GM21528 (cell line): ENCODE measurements around the gene C19orf85.

Source experiments
- ATAC-seq: cut with Tn5 transposase; IDR thresholded peaks from one replicate; pipeline ENCODE4 v1.9.1; 2021; ENCODE audit warnings: mild to moderate bottlenecking, moderate library complexity; ENCODE audit not compliant: unreplicated experiment, low FRiP score

The C19orf85 gene

DNA sequence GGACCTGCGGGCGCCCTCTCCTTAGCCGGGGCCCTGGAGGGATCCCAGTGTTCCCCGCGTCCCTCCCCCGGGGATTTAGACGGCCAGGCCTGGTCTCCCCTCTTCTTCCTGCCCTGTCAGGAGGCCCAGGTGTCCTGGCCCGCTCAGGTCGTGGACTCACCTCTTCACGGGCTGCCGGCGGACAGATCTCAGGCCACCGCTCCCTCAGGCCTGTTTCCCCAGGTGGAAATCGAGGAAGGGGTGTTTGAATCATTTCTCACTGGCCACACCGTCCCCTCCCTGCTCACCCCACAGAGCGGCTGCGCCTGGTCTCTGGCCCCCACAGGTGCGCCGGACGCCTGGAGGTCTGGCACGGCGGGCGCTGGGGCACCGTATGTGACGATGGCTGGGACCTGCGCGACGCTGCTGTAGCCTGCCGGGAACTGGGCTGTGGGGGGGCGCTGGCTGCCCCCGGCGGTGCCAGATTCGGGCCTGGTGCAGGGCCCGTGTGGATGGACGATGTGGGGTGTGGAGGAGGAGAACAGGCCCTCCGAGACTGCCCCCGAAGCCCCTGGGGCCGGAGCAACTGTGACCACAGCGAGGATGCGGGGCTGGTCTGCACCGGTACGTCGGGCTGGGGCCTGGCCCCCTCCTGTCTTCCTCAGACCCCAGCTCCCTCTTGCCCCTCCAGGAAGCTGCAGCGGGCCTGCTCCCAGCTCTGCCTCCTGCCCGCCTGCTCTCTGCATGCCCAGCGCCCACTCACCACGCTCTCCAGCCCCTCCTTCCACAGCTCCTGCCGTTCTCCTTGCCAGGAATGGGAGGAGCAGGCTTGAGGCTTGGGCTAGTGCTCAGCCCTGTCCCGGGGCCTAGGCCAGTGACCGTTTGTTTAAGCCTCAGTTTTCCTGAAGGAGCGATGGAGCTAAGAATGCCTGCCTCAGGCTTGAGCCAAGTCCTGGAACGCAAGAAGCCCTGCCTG, 26.2 kb upstream of the C19orf85 start:
- no peak for ATAC-seq

DNA sequence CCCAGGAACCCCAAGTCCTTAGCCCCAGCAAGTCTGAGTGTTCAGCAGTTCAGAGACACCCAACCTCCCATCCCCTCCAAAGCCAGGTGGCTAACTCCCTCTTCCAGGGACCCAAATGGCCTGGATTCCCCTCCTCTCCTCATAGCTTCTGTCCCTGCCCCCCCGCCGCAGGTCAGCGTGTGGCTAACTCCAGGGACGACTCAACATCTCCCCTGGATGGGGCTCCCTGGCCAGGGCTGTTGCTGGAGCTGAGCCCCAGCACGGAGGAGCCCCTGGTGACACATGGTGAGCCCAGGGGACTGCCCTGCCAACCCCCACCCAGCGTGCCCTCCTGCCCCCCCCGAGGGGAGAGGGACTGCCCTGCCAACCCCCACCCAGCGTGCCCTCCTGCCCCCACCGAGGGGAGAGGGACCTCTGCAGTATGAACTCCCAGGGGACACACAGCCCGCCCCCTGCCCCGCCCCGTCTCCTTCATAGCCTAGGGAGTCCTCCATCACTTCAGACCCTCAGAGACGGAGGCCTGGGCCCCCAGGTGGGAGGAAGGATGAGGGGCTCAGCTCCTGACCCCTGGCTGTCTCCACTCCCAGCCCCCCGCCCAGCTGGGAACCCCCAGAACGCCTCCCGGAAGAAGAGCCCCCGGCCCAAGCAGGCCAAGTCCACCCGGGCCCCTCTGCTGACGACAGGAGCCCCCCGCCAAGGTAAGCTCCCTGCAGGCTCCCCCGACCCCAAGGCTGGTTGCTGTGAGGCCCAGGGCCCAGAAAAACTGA, 25.3 kb upstream of the C19orf85 start:
- ATAC-seq: no peak

DNA sequence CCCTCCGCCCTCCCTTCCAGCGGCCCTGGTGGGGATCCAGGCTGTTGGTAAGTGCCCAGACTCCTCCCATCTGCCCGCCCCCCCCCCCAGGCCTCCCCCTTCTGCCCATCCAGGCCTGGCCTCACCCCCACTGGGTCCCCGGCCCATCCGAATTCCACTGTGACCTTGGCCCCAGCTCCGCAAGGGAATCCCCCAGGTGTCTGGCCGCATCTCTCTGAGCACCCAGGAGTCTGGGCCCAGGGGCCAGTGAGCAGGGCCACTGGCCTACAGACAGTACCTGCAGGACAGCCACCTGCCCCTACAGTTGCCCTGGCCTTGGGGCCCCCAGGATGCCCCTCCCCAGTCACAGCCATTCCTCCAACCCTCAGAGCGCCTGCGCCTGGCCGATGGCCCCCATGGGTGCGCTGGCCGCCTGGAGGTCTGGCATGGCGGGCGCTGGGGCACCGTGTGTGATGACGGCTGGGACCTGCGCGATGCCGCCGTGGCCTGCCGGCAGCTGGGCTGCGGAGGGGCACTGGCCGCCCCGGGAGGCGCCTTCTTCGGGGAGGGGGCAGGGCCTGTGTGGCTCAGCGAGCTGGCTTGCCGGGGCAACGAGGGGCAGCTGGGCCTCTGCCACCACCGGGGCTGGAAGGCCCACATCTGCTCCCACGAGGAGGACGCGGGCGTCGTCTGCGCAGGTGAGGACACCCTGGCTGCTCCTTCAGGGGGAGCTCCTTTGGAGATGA, 24.6 kb upstream of the C19orf85 start:
- ATAC-seq: no peak

GRCh38 chr19:55487924-55488687, 23.6 kb upstream of the C19orf85 start, which contains the start of gene SSC5D:
SSC5D (plus strand) TSS chr19:55488436; CDS start chr19:55488590, 154 bp downstream.
- ATAC-seq: no peak

- ATAC-seq: no peak
Measured at GRCh38 chr19:55486971-55487923, 22.7 kb upstream of the C19orf85 start.

DNA sequence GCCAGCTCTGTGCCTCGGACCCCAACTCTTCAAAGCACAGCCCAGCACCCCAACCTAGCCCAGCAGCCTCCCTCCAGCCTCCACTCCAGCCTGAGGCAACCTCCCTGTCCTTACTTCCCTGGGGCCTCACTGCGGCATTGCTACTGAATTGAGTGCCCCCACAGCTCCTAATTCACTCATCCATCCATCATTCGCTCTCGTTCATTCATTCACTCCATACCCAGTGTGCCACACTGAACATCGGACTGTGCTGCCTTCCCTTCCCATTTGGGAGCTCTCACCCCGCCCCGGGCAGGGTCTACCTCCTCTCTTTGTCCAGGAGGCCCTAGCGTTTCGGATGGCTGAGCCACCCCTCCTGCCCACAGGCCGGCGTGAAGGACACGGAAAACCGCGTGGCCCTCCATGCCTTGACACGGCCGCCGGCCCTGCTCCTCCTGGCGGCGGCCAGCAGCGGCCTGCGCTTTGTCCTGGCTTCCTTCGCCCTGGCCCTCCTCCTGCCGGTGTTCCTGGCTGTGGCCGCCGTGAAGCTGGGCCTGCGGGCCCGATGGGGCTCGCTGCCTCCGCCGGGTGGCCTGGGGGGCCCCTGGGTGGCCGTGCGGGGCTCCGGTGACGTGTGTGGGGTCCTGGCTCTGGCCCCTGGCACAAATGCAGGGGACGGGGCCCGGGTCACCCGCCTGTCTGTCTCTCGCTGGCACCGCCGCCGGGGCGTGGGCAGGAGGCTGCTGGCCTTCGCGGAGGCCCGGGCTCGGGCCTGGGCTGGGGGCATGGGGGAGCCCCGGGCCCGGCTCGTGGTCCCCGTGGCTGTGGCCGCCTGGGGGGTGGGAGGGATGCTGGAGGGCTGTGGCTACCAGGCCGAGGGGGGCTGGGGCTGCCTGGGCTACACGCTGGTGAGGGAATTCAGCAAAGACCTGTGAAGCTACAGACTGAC, 21.8 kb upstream of the C19orf85 start:
- no peak for ATAC-seq

DNA sequence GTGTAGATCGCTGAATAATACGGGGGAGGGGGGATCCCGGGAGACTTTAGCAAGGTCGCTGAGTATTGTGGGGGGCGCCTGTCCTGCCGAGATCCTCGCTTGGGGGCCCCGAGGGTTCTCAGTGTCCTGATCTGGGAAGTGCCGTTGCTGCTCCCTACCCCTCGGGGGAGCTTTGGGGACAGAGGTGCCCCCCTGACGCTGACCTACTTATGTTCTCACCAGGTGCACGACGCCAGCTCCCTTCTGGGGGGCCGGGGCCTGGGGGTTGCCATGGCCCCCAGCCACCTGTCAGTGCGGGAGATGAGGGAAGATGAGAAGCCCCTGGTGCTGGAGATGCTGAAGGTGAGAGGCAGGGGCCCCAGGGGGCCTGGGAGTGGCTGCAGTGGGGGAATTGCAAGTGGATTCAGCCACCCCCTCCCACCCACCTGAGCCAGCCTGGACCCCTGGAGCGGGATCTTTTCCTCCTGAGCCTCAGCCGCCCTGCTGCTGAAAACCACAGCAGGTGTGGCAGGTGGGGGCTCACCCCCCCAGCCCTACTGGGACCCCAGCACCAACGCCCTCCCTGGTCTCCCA, 21.0 kb upstream of the C19orf85 start:
- ATAC-seq: no peak

GRCh38 chr19:55484593-55485438, 20.3 kb upstream of the C19orf85 start, which contains the start of gene NAT14:
NAT14 (plus strand) TSS chr19:55485188; CDS start chr19:55485709, 521 bp downstream.
- no peak for ATAC-seq

- no peak for ATAC-seq
Measured at GRCh38 chr19:55483706-55484592, 19.4 kb upstream of the C19orf85 start.

- ATAC-seq: no peak
Measured at GRCh38 chr19:55482967-55483705, 18.6 kb upstream of the C19orf85 start.

- no peak for ATAC-seq
Measured at GRCh38 chr19:55482156-55482961, 17.8 kb upstream of the C19orf85 start.

DNA sequence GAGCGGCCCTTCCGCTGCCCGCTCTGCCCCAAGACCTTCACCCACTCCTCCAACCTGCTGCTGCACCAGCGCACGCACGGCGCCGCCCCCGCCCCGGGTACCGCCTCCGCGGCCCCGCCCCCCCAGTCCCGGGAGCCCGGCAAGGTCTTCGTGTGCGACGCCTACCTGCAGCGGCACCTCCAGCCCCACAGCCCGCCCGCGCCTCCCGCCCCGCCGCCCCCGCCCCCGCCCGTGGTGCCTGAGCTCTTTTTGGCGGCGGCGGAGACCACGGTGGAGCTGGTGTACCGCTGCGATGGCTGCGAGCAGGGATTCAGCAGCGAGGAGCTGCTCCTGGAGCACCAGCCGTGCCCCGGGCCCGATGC, 17.2 kb upstream of the C19orf85 start:
- no peak for ATAC-seq

DNA sequence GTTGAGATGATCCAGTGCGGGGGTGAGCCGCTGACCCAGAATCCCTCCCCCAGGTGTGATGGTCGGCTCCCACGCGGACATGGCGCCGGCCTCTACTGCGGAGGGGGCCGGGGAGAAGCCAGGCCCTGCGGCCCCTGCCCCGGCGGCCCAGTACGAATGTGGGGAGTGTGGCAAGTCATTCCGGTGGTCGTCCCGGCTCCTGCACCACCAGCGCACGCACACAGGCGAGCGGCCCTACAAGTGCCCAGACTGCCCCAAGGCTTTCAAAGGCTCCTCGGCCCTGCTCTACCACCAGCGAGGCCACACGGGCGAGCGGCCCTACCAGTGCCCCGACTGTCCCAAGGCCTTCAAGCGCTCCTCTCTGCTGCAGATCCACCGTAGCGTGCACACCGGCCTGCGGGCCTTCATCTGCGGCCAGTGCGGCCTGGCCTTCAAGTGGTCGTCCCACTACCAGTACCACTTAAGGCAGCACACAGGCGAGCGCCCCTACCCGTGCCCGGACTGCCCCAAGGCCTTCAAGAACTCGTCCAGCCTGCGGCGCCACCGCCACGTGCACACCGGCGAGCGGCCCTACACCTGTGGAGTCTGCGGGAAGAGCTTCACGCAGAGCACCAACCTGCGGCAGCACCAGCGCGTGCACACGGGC, 16.7 kb upstream of the C19orf85 start:
- no peak for ATAC-seq
